Breast epithelium (tissue), 3 donors: ENCODE measurements around the gene TEAD2.

ENCODE experiments used
- POLR2A ChIP-seq: fragments of 450-650 bp; IDR thresholded peaks from one replicate; pipeline ENCODE4 v1.6.1; 2016; ENCODE audit warnings: antibody characterized with exemption, mild to moderate bottlenecking, moderate library complexity
- POLR2AphosphoS5 ChIP-seq, 3 donors: sonication (generic); formaldehyde crosslinking; IDR thresholded peaks; one replicate each; pipeline ENCODE4 v1.6.1; 2017; ENCODE audit warnings: antibody characterized with exemption in 3 of 3

- TF ChIP-seq POLR2AphosphoS5 (IDR thresholded peaks at IDR 0.05) (peak in 2 of 3 donors; percentile 25 to 51), POLR2A (no peak)
These were observed 673 bp downstream of the TEAD2 start for GRCh38 chr19:49361438-49362047.
